ENCODE data around the gene EEF1G.
A peak's percentile ranks its signal among the peaks of the same experiment; 100 is the strongest.

- no peak for TF ChIP-seq CTCF (IDR thresholded peaks at IDR 0.05; ENCODE audit: low read depth, low read length)
- TF ChIP-seq POLR2A (IDR thresholded peaks at IDR 0.05; ENCODE audit: extremely low read depth, insufficient read length): peak; percentile 65
- TF ChIP-seq MYC (IDR thresholded peaks at IDR 0.05; ENCODE audit: low read depth, low read length): no peak
Observed at GRCh38 chr11:62546244-62546928, 27.3 kb downstream of the EEF1G start, which contains the start of gene AHNAK.
